Subcutaneous adipose tissue (tissue), 4 donors: Measurements from ENCODE around the gene SEC24A. TPM values are rescaled to one million over a fixed set of nuclear protein-coding genes. Genes with fewer than 3 reads are reported as not detected.

Experiments used
- total RNA-seq, 4 donors: library from RNA; depleted of rRNA; stranded (reverse); fragments of >200 nt; gene quantifications; one replicate each; pipeline ENCODE4 v1.1.0, GENCODE V29; 2016
- TF ChIP-seq, protein P1 (sequence below): fragments of 450-650 bp; IDR thresholded peaks from one replicate; pipeline ENCODE4 v1.5.1; 2016; ENCODE audit warnings: low read depth, mild to moderate bottlenecking, control low read depth, antibody characterized with exemption, moderate library complexity

SEC24A gene
- total RNA-seq, 4 donors from 2014 or later, result 19.2 to 38.5 (median 26.4) TPM

DNA sequence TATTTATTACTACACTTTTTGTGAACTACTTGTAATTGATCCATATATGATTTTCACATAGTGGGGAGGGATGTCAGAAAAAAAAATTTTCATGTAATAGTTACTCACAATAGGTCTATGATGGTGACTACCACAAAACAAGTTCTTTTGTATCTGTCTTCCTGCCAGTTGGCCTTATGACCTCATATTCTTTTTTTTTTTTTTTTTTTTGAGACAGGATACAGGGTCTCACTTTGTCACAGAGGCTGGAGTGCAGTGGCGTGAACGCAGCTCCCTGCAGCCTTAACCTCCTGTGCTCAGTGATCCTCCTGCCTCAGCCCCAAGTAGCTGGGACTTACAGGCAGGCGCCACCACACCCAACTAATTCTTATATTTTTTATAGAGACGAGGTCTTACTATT lies 10.9 kb downstream of the SEC24A start:
- TF ChIP-seq, protein P1, sequence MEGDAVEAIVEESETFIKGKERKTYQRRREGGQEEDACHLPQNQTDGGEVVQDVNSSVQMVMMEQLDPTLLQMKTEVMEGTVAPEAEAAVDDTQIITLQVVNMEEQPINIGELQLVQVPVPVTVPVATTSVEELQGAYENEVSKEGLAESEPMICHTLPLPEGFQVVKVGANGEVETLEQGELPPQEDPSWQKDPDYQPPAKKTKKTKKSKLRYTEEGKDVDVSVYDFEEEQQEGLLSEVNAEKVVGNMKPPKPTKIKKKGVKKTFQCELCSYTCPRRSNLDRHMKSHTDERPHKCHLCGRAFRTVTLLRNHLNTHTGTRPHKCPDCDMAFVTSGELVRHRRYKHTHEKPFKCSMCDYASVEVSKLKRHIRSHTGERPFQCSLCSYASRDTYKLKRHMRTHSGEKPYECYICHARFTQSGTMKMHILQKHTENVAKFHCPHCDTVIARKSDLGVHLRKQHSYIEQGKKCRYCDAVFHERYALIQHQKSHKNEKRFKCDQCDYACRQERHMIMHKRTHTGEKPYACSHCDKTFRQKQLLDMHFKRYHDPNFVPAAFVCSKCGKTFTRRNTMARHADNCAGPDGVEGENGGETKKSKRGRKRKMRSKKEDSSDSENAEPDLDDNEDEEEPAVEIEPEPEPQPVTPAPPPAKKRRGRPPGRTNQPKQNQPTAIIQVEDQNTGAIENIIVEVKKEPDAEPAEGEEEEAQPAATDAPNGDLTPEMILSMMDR, result no peak

DNA sequence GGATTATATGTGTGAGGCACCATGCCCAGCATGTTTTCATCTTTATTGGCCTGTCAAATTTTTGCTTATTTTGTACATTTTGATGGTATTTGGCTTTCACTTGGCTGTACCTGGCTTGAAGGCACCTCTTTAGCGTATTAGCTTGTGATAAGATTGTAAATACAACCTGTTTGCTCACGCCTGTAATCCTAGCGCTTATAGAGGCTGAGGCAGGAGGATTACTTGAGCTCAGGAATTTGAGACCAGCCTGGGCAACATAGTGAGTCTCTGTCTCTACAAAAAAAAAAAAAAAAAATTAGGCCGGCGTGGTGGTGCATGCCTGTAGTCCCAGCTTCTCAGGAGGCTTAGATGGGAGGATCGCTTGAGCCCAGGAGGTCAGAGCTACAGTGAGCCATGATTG lies 11.3 kb downstream of the SEC24A start:
- TF ChIP-seq, protein P1, result no peak

DNA sequence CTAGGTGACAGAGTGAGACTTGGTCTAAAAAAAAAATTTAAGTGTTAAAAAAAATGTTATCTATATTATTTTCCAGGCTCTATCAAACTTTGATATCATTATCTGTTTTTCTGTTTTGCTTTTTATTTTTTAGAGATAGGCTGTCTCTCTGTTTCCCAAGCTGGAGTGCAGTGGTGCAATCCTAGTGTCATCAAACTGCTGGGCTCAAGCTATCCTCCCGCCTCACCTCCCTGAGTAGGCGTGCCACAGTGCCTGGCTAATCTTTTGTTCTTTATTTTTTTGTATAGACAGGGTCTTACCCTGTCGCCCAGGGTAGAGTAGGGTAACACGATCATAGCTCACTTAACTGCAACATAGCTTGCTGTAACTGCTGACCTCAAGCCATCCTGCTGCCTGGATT lies 14.4 kb downstream of the SEC24A start:
- TF ChIP-seq, protein P1, result no peak

DNA sequence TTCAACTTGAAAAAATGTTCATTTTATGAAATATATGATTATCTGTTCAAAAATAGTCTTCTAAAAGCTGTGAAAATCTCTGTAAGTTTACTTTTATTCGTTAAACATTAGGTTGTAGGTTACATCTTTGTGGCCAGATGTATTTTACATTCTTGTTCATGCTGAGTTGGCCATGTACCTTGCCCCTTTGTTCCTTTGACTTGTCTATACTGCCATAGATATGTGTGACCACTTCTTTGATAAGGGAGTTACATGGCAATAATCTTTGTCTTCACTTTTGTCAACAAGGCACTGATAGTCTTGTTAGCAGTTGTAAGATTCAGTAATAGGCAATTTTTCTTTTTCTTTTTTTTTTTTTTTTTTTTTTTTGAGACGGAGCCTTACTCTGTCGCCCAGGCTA lies 15.9 kb downstream of the SEC24A start:
- TF ChIP-seq, protein P1, result no peak

DNA sequence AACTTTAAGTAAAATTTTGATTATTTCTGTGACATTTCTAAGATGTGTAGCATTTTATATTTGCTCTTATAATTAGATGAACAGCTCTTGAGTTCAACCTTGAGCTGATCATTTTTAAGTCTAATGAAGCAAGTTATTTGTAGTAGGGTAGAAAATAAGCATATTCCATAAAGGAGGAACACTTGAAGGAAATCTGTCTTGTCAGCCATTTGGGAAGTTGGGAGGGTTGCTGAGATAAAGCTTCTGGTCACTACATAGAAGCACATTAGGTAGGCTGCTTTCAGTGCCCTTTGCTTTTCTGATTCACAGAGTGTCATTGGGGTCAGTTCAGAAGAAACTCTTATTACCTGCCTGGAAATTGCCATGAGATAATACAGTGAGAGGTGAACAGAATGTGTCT lies 44.1 kb downstream of the SEC24A start:
- TF ChIP-seq, protein P1, result no peak

DNA sequence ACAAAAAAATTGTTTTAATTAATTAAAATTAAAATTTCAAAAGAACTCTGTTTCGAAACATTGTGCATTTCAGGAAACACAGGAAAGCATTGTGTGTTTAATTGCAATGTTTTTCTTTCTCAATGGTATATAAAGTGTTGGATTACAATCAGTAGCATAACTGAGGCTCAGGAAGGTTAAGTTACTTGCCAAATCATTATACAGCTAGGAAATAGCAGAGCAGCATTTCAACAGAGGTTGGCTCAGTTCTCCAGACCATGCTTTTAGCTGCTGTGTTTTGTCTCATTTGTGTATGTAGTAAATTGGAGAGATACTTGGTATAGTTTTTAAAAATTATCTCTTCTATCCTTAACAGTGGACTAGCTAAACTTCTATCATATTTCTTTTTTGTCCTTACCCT lies 59.7 kb downstream of the SEC24A start:
- TF ChIP-seq, protein P1, result no peak

DNA sequence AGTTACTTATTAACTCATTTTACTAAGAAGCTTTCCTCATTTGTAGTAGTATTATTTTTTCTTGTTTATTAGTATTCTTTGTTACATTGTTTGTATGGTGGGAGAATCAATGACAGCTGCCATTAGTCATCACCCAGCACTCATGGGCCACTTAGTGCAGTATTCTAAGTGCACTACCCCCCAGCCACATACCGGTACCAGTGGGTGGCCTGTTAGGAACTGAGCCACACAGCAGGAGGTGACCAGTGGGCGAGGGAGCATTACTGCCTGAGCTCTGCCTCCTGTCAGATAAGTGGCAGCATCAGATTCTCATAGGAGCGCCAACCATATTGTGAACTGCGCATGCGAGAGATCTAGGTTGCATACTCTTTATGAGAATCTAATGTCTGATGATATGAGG lies 65.5 kb downstream of the SEC24A start:
- TF ChIP-seq, protein P1, result no peak
